Ishikawa (cell line): ENCODE measurements around the gene TCEA3.

ENCODE experiments used
- CEBPB ChIP-seq: IDR thresholded peaks from 2 replicates; pipeline ENCODE4 v1.6.1; 2012
- CREB1 ChIP-seq: IDR thresholded peaks from 2 replicates; pipeline ENCODE4 v1.6.1; 2012; ENCODE audit warnings: low read depth
- EGR1 ChIP-seq: IDR thresholded peaks from 2 replicates; pipeline ENCODE4 v1.6.1; 2012
- EP300 ChIP-seq: IDR thresholded peaks from 2 replicates; pipeline ENCODE4 v1.6.1; 2012; ENCODE audit warnings: borderline replicate concordance
- FOXM1 ChIP-seq: IDR thresholded peaks from 2 replicates; pipeline ENCODE4 v1.6.1; 2012; ENCODE audit warnings: low read depth, borderline replicate concordance
- NFIC ChIP-seq: IDR thresholded peaks from 2 replicates; pipeline ENCODE4 v1.6.1; 2012
- RAD21 ChIP-seq: IDR thresholded peaks from 2 replicates; pipeline ENCODE4 v1.6.1; 2012; ENCODE audit warnings: low read depth
- TAF1 ChIP-seq: IDR thresholded peaks from 2 replicates; pipeline ENCODE4 v1.6.1; 2012; ENCODE audit warnings: low read depth, mild to moderate bottlenecking
- TCF12 ChIP-seq: IDR thresholded peaks from 2 replicates; pipeline ENCODE4 v1.6.1; 2012; ENCODE audit warnings: low read depth
- TEAD4 ChIP-seq: IDR thresholded peaks from 2 replicates; pipeline ENCODE4 v1.6.1; 2012
- YY1 ChIP-seq: IDR thresholded peaks from 2 replicates; pipeline ENCODE4 v1.6.1; 2012; ENCODE audit warnings: low read depth
- ZBTB7A ChIP-seq: IDR thresholded peaks from 2 replicates; pipeline ENCODE4 v1.6.1; 2012; ENCODE audit warnings: low read depth
- TF ChIP-seq, protein P1 (sequence below): IDR thresholded peaks from 2 replicates; pipeline ENCODE4 v1.6.1; 2012
- TF ChIP-seq, protein P2 (sequence below): IDR thresholded peaks from 2 replicates; pipeline ENCODE4 v1.6.1; 2012
- TF ChIP-seq, protein P3 (sequence below): IDR thresholded peaks from 2 replicates; pipeline ENCODE4 v1.6.1; 2012; ENCODE audit warnings: low read depth, mild to moderate bottlenecking

The TCEA3 gene

DNA sequence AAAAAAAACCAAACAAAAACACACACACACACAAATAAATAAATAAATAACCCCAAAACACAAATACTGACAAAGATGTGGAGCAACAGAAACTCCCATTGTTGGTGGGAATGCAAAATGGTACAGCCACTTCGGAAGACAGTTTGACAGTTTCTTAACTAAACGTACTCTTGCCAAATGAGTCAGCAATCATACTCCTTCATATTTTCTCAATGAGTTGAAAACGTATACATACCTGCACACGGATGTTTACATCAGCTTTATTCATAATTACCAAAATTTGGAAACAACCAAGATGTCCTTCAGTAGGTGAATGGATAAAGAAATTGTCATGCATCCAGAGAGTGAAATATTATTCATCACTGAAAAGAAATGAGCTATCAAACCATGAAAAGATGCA, 36.0 kb upstream of the TCEA3 start:
- TF ChIP-seq TAF1: no peak
- no peak for TF ChIP-seq ZBTB7A
- TF ChIP-seq, protein P1, sequence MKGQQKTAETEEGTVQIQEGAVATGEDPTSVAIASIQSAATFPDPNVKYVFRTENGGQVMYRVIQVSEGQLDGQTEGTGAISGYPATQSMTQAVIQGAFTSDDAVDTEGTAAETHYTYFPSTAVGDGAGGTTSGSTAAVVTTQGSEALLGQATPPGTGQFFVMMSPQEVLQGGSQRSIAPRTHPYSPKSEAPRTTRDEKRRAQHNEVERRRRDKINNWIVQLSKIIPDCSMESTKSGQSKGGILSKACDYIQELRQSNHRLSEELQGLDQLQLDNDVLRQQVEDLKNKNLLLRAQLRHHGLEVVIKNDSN: no peak
- no peak for TF ChIP-seq EP300

DNA sequence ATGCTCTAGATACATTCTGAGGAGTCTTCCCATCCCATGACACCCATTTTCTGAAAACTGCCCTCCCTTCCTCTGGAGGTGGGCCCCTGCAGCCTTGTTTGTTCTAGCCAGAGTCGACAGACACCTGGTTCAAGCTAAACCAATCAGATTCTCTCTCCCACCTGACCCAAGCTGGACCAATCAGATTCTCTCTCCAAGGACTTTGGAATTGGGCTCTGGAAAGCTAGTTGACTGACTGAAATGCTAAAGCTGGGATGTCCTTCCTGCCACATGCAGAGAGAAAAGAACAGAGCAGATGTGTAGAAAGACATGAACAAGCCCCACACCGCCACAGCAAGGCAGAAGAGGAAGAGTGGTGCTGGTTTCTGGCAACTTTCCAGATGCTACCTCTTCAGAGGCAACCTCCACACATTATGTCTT, 34.8 kb upstream of the TCEA3 start:
- no peak for TF ChIP-seq TEAD4
- no peak for TF ChIP-seq TCF12
- TF ChIP-seq, protein P1: peak; percentile 63

DNA sequence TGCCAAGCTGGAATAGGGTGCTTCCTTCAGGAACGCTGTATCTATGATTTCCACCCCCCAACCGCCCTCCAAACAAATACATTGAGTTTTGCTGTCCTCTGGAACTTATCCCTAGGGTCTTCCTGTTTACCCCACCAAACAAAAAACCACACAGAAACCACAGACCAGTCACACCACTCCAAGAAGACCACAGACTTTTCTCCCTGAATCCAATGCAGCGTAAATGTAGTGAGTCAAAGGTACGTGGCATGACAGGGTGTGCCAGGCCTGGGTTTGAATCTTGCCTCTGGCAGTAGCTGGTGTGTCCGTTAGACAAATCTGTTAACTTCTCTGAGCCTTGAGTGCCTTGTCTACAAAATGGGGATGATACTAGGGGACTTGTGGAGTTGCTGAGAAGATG, 31.7 kb upstream of the TCEA3 start:
- TF ChIP-seq NFIC (no peak), EGR1 (no peak), TEAD4 (no peak), YY1 (no peak), RAD21 (no peak), CEBPB (no peak)
- TF ChIP-seq, protein P2, sequence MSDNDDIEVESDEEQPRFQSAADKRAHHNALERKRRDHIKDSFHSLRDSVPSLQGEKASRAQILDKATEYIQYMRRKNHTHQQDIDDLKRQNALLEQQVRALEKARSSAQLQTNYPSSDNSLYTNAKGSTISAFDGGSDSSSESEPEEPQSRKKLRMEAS: no peak

DNA sequence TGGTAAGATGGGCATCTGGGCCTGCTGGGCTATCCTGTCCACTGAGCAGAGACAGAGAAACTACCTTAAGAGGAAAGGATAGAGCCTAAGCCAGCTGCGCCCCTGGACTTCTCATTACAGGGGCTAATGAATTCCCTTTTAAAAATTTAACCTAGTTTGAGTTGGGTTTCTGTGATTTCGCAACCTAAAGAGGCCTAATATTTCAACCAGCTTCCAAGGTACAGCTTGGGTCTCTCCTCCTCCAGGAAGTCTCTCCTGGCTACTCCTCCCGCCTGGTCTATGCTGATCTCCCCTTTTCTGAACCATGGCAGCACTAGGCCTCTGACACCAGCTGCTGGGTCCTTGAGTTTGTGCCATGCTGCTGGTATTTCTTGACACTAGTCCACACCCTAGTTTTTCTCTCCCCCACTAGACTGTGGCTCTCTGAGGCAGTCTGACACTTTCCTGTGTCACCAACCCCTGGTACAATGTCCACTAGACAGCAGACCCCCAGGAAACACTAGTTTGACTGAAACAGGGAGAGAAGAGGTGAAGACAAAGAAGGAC, 29.0 kb upstream of the TCEA3 start:
- no peak for TF ChIP-seq EGR1
- TF ChIP-seq CEBPB: peak; percentile 66
- no peak for TF ChIP-seq TEAD4
- TF ChIP-seq, protein P1: no peak

DNA sequence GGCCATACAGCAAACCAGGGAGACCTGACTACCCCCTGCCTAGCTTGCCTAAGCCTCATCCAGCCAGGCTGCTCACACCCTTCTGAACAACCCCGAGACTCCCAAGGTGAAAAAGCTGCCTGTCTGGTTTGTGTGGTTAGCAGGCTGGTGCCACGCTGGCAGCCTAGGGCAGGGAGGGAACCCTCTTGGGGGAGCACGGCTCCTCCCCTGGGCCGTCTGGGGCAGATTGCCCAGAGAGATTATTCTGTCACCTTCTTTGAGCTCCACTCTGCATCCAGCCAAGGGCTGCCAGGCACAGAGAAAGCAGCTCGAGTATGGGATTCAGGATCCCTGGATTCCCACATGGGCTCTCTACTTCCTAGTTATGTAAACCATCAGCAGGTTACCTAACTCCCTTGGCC, 27.5 kb upstream of the TCEA3 start:
- TF ChIP-seq FOXM1 (no peak), TEAD4 (peak; percentile 55; the same call in 1 of the 2 replicates), EGR1 (no peak), CREB1 (no peak), TCF12 (peak; percentile 85), EP300 (peak; percentile 70), RAD21 (peak; percentile 27), NFIC (peak; percentile 97)
- TF ChIP-seq, protein P2: peak; percentile 89
- TF ChIP-seq, protein P1: peak; percentile 10; the same call in 1 of the 2 replicates

DNA sequence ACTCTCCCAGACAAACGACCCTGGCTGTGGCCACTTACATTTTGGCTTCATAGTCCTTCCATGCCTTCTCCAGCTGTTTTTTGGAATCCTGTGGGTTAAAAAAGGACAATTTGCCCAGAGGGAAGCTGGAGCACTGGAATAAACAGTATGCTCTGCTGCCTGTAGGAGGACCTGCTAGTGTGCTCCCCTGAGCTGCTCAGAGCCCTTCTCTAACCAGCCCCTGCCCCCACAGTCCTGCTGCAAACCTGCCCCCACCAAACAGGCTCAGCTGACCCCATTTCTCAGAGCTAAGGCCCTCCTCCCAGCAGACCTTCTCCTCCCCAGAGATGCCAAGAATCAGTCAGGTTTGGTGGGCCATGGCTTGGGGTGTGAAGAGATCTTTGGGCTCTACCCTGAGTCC, 26.9 kb upstream of the TCEA3 start:
- TF ChIP-seq YY1: no peak
- TF ChIP-seq TCF12: no peak
- TF ChIP-seq RAD21: no peak
- TF ChIP-seq EP300: no peak
- no peak for TF ChIP-seq TAF1
- no peak for TF ChIP-seq EGR1
- TF ChIP-seq FOXM1: no peak
- TF ChIP-seq CREB1: no peak
- TF ChIP-seq TEAD4: no peak
- TF ChIP-seq ZBTB7A: no peak
- TF ChIP-seq, protein P1: no peak
- TF ChIP-seq, protein P2: no peak
- TF ChIP-seq NFIC: no peak
- TF ChIP-seq, protein P3, sequence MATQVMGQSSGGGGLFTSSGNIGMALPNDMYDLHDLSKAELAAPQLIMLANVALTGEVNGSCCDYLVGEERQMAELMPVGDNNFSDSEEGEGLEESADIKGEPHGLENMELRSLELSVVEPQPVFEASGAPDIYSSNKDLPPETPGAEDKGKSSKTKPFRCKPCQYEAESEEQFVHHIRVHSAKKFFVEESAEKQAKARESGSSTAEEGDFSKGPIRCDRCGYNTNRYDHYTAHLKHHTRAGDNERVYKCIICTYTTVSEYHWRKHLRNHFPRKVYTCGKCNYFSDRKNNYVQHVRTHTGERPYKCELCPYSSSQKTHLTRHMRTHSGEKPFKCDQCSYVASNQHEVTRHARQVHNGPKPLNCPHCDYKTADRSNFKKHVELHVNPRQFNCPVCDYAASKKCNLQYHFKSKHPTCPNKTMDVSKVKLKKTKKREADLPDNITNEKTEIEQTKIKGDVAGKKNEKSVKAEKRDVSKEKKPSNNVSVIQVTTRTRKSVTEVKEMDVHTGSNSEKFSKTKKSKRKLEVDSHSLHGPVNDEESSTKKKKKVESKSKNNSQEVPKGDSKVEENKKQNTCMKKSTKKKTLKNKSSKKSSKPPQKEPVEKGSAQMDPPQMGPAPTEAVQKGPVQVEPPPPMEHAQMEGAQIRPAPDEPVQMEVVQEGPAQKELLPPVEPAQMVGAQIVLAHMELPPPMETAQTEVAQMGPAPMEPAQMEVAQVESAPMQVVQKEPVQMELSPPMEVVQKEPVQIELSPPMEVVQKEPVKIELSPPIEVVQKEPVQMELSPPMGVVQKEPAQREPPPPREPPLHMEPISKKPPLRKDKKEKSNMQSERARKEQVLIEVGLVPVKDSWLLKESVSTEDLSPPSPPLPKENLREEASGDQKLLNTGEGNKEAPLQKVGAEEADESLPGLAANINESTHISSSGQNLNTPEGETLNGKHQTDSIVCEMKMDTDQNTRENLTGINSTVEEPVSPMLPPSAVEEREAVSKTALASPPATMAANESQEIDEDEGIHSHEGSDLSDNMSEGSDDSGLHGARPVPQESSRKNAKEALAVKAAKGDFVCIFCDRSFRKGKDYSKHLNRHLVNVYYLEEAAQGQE: no peak
- no peak for TF ChIP-seq CEBPB

DNA sequence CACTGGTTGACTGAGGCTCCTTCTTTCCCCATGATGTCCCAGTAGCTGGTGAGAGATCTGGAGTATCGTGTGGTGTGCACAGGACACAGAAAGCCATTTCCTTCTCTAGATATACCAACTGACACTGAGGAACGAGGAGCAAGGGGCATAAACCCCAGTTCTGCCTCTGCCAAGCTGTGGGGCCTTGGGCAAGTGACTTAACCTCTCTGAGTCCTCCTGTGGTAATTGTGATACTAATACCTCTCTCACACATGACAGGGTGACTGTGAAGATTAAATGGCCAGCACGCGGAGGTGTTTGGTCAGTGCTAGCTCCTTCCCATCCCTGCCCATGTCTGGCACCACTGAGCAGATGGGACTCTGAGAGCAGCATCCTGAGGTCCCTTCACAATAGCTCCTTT, 26.3 kb upstream of the TCEA3 start:
- TF ChIP-seq FOXM1 (no peak), CREB1 (no peak), RAD21 (no peak), EP300 (no peak), EGR1 (no peak), CEBPB (no peak), NFIC (no peak), TEAD4 (no peak), TCF12 (no peak), TAF1 (no peak), ZBTB7A (no peak), YY1 (no peak)
- TF ChIP-seq, protein P3: no peak
- TF ChIP-seq, protein P1: no peak
- TF ChIP-seq, protein P2: no peak
